ENCODE measurements around the gene ILK. TPM values are rescaled to one million over a fixed set of nuclear protein-coding genes. Genes with fewer than 3 reads are reported as not detected.
A peak's percentile ranks its signal among the peaks of the same experiment; 100 is the strongest.

ILK gene
- total and polyA plus RNA-seq, 2 of the 13 experiments (the other 11 are each of a cell fraction or from before 2014, with no cell fraction given): 70.3 to 108 TPM

GRCh38 chr11:6637871-6638270 is 34.3 kb downstream of the ILK start (continued):
- TF ChIP-seq MYPOP (CRISPR knock-in tag; IDR thresholded peaks at IDR 0.05) (no peak), KDM6A (CRISPR knock-in tag; IDR thresholded peaks at IDR 0.05; ENCODE audit: low read depth) (no peak), ZNF75D (CRISPR knock-in tag; IDR thresholded peaks at IDR 0.05; ENCODE audit: borderline replicate concordance) (no peak), MTA1 (CRISPR knock-in tag; IDR thresholded peaks at IDR 0.05; ENCODE audit: borderline replicate concordance) (no peak), HINFP (CRISPR knock-in tag; IDR thresholded peaks at IDR 0.05; ENCODE audit: low read depth) (no peak), RARA (CRISPR knock-in tag; IDR thresholded peaks at IDR 0.05) (peak; percentile 56; the same call in 1 of the 2 replicates), HNRNPH1 (optimal IDR thresholded peaks at IDR 0.05; ENCODE audit: low read depth, low read length) (no peak), FOXJ3 (CRISPR knock-in tag; IDR thresholded peaks at IDR 0.05; ENCODE audit: borderline replicate concordance) (no peak), ZNF501 (CRISPR knock-in tag; IDR thresholded peaks at IDR 0.05) (no peak), SAP130 (CRISPR knock-in tag; IDR thresholded peaks at IDR 0.05; ENCODE audit: low read depth) (peak; percentile 47), NR2F1 (CRISPR knock-in tag; IDR thresholded peaks at IDR 0.05) (peak in 1 of 2 experiments; percentile 41; a peak in 1 of 4 replicates), IRX3 (CRISPR knock-in tag; IDR thresholded peaks at IDR 0.05; ENCODE audit: borderline replicate concordance, low read depth) (no peak), ZNF747 (CRISPR knock-in tag; IDR thresholded peaks at IDR 0.05; ENCODE audit: borderline replicate concordance) (no peak), KMT2B (CRISPR knock-in tag; IDR thresholded peaks at IDR 0.05) (no peak), ZNF879 (CRISPR knock-in tag; IDR thresholded peaks at IDR 0.05) (no peak)
